HG02588 (cell line): ENCODE measurements around the gene NDUFB4.
"Not testable (repeated sequence)": the region's sequence is repeated elsewhere in the genome, so short reads cannot be mapped to it uniquely, and the experiment has no call there.

Experiments
- ATAC-seq: cut with Tn5 transposase; IDR thresholded peaks from one replicate; pipeline ENCODE4 v1.9.1; 2021; ENCODE audit warnings: mild to moderate bottlenecking, moderate library complexity; ENCODE audit not compliant: unreplicated experiment

The NDUFB4 gene

DNA sequence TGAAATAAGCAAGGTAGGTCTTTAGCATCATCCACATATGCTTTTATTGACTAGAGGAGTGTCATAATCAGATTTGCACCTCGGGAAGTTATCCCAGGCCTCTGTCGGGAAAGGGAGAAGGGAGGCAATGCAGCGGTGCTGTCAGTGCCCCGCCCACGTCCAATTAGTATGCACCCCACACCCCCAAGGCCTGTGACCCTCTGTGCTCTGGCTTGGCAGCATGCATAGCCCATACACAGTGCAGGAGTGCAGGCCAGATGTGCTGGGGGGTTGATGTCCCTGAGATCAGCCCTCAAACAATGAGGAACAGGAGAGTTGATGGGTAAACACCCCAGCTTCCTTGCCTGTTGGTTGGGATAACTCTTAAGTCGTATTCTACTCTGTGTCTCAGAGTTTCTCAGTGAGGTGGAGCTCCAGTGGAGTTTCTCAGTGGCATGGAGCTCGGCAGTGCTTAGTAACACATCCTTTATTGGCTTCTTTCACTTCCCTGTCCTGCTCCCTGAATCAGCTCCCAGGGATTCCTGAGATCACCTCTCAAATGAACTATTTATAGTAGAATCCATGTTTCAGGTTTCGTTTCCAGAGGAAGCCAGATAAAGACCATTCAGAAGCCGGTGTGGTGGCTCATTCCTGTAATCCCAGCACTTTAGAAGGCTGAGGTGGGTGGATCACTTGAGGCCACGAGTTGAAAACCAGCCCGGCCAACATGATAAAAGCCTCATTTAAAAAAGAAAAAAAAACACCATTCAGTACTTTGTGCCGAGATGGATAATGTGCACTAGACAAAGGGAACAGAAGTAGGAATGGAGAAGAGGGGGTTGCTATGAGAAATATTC is 26.7 kb upstream of the NDUFB4 start:
- ATAC-seq = no peak

DNA sequence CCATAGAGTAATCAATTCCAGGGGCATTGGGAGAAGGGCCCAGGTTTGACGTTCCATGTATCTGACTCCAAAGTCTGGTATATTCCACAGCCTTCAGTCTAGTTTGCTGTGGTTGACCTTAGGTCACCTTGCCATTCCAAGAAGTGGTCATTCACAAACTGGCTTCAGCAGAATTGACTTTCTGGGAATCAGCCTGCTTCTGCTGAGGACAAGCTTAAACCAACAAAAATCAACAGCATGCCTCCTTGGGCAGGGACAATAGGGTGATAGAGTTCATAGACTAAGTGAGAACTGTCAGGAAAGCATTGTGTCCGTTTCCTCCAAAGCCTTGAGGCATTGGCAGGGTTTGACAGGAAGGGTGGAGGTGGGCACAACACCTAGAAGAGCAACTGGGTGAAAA is 24.1 kb upstream of the NDUFB4 start:
- no peak for ATAC-seq

DNA sequence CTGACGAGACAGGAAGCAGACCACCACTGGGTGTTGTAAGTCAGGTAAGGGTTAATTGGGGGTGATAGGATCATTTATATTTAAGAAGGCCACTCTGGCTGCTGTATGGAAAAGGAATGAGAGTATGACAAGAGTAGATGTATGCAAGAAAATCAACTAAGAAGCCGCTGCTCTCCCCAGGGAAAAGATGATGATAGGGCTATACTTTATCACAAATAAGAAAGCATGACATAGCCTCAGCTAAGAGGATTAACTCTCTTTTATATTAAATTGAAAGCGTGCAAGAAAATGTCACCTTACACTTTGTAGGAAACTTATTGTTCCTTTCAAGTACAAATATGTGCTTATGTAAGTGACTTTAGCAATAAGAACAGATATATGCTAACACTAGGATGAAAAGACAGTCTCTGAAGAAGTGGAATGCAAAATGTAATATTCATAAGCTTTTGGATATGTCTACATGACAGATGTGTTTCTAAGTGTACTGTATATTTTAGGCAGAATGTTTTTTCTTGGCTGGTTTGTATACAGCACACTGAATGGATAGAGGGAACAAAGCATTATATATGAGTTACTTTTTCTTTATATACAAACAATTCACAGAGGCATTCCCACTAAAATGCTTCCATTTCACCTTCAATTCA is 8.7 kb upstream of the NDUFB4 start:
- ATAC-seq = no peak

DNA sequence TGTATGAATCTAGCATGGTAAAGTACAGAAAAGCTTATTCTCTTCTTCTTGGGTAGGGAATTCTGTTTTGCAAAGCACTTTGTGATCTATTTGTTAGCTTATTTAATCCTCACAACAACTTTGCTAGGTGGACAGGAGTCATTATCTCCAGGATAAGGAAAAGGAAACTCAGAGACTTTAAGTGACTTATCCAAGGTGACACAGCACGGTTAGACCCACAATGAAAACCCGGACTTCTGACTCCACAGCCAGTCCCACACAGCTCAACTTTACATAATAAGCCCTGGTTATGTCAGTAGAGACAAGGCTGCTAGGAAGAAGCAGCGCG is 384 bp upstream of the NDUFB4 start:
- ATAC-seq = no peak

DNA sequence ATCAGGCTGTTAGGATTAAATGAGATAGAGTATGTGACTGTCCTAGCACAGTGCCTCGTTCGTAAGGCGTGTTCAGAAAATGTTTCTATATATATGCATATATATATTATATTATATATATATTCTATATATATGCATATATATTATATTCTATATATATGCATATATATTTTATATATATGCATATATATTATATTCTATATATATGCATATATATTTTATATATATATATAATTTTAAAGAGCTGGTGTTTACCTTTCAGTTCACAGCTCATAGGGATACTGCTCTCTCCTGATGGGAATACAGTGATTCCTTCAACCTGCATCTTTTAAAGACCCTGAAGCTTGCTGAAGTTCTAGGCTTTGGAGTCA is 702 bp downstream of the NDUFB4 start:
- ATAC-seq = no peak

DNA sequence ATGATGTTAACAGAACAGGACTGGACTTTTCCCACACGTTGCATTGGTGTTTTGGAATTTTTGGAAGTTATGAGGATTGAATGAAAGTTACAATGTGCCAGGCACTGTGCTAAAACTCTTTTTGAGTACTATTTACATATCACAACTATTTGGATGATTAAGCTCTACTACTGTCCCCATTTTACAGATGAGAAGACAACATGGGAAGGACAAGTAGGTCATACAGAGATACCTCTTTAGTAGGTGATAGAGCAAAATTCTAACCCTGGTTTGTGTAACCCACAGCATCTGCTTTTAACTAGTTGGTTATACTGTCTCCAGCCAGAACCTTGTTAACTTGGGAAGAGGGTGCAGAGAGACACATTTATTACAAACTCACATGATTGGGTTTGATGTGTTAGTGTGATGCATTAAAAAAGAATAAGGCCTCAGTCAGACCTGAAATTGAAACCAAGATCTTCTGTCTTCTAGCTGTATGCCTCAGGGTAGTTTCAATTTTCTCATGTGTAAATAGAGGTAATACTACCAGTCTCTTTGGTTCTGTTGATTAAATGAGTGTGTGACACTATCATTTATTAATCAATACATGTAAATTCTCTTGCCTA is 1.4 kb downstream of the NDUFB4 start:
- peak; percentile 31 for ATAC-seq

DNA sequence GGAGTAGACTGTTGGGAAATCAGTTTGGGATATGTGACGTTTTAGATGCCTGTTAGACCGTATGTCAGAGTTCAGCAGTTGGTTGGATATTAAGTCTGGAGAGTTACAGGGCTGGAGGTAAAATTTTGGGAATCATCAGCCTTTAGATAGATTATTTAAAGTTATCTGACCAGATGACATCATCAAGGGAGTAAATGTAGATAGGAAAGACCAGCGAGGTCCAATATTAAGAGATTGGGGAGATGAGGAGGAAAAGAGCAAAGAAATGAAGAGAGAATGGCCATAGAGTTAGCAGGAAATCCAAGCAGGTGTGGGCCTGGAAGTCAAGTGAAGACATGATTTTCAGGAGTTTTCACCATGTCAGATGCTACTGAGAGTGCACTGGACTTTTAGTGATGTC is 3.1 kb downstream of the NDUFB4 start:
- ATAC-seq = no peak

DNA sequence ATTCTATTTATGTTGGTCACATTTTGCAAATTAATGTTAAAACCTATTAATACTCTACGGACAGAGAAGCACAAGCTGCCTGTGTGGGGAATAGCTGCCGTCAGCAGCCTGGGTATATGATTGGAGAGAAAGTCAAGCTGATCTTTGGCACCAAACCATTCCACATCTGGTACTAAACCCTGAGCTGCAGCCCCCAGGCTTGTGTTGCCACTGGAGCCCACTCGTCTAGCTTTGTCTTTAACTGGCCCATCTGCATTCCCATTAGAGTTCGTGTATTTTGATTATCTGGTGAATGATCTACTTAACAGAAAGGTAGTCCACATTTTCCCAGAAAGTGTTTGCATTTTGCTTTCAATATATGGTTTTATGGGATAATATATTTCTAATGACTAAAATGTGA is 5.4 kb downstream of the NDUFB4 start:
- no peak for ATAC-seq

DNA sequence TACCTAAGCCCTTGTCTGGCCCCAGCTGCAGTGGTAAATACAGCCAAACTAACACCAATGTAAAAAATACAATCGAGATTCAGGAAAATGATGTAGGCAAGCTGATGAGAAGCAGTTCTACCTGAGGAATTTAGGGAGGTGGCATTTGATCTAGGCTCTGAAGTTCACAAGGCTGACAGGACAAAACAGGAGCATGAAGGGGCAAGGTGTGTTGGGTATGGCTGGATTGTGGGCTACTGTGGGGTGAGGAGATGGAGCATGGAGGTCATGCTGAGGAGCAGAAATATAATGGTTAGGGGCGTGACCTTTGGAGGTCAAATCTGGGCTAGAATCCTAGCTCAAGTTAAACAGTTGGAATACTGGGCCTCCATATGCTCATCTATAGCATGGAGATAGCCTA is 6.5 kb downstream of the NDUFB4 start:
- no peak for ATAC-seq

DNA sequence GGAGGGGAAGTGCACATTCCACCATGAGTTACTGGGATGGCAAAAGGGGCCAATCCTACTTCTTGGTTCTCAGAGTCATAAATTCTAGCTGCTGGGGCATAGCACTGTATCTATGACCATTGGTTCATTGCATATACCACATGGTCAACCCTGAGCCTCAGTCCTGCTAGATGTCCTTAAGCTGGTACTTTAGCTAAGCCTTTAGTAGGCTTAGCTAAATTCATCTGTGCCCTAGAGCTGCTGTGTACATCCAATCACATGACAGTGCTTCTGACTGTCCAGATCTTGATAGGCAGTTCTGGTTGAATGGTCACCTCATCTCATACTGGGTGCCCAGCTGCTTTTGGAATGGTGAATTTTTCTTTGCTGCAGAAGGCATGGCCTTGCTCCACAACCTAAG is 8.2 kb downstream of the NDUFB4 start:
- ATAC-seq = no peak

DNA sequence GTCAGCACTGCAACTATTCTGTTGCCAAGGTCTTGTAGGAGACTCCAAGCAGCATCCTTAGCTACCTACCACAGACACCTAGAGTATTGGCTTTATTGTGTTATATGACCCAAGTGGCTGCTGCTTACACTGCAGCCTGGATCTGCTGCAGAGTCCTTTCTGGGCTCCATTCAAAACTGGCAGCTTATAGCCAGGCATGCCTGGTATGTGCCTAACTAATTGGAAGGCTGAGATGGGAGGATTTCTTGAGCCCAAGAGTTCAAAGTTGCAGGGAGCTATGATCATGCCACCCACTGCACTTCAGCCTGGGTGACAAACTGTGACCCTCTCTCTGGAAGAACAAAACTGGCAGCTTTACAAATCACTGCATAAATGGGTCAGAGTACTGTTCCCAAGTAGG is 8.6 kb downstream of the NDUFB4 start:
- no peak for ATAC-seq

DNA sequence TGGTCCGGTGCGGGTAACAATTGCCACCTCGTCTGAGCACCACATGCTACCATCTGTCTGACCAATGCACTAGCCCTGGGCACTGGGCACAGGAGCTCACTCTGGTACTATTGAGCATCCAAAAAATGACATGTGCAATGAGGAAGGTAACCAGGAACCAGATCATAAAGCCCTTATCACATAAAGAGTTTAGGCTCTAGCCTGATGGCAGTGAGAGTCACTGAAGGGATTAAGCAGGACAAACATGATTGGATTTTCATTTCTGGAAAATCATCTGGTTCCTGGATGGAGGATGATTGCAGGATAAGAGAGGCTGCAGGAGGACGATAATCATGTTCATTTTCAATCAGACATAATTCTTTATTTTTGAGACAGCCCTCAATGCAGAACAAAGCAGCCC is 12.4 kb downstream of the NDUFB4 start:
- ATAC-seq = no peak

DNA sequence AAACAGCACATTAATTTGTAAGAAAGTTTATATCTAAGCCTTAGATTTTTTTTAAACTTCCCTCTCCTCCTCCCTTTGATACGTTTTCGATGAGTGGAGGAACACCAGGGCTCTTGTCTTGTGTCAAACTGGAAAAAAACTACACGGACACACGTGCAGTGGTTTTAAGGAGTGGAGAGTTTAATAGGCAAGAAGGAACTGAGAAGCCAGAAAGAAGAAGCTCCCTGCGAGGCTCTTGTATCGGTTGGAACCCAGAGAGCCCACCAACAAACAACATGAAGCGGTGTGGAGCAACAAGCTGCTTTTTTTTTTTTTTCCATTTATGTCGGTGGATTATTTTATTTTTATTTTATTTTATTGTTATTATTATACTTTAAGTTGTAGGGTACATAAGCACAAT is 18.6 kb downstream of the NDUFB4 start:
- ATAC-seq = no peak

DNA sequence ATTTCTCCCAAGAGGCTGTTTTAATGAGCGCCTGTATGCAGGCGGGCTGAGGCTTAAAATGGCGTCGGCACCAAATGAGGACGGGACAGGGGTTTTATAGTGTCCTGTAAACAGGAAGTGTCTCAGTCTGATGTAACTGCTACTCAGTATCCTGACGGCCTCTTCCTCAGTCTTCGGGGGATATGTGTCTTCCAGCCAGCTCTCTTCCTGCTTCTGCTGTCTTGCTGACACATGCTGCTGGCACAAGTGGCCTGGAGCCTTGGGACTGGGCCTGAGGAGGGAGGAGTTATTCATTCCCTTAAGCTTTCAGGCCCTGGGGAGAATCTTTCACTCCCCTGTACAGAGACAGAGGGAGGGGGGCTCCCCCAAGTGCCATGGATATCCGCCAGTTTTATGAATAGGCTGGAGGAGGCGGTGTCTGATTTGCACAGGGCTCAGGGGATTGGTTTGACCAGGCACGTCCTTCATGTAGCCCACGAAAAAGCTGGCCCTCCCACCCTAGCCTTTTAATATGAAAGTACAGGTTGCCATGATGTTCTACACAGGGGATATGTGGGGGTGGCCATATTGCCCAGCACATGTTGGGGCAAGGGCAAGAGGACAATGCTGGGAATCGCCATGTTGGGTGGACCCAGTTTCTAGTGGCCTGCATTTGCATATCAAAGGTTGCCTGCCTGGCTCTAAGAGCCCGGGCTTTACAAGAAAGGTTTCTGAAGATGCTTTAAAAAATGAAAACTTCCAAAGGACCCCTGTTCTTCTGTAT is 19.9 kb downstream of the NDUFB4 start:
- no peak for ATAC-seq

DNA sequence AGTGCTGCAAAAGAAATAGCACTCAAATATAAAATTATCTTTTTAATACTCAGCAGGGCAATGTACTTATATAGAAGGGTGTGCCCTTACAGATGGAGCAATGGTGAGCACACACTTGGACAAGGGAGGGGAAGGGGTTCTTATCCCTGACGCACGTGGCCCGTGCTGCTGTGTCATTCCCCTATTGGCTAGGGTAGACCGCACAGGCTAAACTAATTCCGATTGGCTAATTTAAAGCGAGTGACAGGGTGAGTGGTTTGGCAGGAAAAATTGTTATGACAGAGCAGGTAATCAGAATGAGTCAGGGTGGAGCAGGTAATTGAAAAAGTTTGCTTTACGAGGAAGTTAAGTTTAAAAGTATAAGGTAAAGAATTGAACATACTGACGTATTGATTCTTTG is 20.6 kb downstream of the NDUFB4 start:
- not testable (repeated sequence) for ATAC-seq

DNA sequence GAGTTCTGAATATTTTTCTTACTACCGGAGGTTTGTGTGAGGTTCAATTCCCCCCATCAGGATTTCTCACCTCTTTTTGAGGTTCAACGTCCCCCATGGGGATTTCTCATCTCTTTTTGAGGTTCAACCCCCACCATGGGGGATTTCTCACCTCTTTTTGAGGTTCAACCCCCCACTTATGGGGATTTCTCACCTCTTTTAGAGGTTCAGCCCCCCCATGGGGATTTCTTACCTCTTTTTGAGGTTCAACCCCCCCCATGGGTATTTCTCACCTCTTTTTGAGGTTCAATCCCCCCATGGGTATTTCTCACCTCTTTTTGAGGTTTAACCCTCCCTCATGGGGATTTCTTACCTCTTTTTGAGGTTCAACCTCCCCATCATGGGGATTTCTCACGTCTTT is 26.3 kb downstream of the NDUFB4 start:
- ATAC-seq = no peak

DNA sequence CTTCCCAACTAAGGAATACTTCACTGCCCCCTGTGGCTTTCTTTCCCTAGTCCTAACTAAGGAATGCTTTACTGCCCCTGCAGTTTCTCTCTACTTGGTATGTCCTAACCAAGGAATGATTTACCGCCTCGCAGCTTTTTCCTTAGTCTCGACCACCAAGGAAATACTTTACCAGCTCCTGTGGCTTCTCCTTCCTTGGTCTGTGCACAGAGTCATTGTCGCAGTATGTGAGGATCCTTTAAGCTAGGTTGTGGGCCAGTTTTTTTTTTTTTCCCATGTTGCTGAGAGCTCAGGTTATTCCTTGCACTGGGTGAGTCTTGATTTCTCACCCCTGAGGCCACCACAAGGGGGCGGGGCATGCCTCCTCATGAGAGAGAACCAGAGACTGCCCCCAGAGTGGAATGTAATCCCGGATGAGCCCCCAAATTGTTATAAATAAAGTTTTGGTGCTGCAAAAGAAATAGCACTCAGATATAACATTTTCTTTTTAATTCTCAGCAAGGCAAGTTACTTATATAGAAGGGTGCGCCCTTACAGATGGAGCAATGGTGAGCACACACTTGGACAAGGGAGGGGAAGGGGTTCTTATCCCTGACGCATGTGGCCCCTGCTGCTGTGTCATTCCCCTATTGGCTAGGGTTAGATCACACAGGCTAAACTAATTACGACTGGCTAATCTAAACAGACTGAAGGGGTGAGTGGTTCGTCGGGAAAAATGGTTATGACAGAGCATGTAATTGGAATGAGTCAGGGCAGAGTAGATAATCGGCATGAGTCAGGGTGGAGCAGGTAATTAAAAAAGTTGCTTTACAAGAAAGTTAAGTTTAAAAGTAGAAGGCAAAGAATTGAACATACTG is 27.0 kb downstream of the NDUFB4 start:
- no peak for ATAC-seq

DNA sequence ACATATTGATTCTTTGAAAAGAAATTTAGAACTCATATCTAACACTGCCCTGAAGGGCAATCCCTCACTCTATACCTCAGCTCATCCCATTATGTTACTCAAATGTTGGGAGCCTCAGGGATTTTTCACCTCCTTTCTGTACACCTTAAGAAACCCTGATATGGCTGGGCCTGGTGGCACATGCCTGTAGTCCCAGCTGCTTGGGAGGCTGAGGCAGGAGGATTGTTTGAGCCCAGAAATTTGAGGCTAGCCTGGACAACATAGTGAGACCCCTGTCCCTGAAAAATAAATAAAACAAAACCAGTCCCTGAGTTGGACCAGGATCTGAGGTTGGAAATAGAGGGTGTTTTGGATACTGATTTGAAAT is 27.6 kb downstream of the NDUFB4 start:
- no peak for ATAC-seq

DNA sequence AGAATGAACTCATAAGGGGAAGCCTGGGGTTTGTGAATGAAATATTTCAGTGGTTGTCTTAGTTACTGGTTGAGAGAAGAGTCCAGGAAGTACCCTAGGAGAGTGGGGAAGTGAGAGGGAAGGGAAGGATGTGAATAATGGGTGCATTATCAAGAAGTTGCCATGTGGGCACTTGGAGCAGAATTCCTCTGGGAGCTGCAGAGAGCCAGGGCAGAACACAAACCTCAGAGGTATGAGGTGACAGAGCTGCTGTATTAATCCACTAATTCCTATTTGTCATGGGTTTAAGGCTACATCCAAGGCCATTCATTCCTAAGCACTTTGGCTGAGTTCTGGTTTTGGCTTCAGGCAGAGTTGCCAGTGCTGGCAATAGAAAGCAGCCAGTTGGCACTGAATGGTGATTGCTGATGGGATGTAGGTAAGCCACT is 29.0 kb downstream of the NDUFB4 start:
- no peak for ATAC-seq

DNA sequence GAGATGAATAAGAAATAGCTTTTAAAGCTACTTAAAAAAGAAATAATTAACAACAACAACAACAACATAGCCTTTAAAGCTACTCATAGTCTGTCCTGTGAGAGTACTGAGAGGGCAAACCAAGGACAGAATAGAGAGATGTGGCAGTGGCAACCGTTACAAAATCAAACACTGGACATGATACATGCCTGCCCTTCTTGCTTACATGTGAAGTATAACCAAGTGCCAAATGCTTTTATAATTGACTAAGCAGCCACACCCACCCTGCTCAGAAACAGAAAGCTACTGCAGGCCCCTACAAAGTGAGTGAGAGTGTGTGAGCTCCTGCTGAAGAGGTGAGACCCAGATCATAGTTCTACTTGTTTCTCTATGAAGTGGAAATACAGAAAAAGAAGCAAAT is 38.4 kb downstream of the NDUFB4 start:
- no peak for ATAC-seq
